Measurements from ENCODE around the gene C6orf132.

DNA sequence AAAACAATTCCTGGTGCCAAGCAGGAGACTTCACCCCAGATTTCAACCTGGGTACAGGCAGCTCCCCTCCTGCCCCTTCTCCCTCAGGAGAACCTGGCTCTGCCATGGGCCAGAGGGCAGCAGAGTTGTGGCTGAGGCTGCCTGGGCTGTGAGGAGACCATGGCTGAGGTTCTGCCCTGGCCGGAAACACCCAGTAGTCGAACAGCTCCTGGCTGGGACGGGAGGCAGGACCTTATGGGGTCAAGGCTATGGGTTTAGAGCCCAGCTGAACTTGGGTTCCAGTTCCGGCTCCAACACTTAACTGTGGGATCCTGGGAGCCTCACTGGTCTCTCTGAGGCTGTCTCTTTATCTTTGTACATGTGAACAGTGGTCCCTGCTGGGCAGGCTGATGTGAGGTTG lies 8.5 kb downstream of the C6orf132 start:
- TF ChIP-seq, protein P1, sequence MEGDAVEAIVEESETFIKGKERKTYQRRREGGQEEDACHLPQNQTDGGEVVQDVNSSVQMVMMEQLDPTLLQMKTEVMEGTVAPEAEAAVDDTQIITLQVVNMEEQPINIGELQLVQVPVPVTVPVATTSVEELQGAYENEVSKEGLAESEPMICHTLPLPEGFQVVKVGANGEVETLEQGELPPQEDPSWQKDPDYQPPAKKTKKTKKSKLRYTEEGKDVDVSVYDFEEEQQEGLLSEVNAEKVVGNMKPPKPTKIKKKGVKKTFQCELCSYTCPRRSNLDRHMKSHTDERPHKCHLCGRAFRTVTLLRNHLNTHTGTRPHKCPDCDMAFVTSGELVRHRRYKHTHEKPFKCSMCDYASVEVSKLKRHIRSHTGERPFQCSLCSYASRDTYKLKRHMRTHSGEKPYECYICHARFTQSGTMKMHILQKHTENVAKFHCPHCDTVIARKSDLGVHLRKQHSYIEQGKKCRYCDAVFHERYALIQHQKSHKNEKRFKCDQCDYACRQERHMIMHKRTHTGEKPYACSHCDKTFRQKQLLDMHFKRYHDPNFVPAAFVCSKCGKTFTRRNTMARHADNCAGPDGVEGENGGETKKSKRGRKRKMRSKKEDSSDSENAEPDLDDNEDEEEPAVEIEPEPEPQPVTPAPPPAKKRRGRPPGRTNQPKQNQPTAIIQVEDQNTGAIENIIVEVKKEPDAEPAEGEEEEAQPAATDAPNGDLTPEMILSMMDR (IDR thresholded peaks at IDR 0.05; ENCODE audit: low read depth, low read length, poor library complexity, severe bottlenecking): no peak
- TF ChIP-seq EZH2phosphoT487 (IDR thresholded peaks at IDR 0.05; ENCODE audit: borderline replicate concordance, low read length): no peak

All from DOHH2 (cell line).